ENCODE data around the gene FAS. TPM values are rescaled to one million over a fixed set of nuclear protein-coding genes. Genes with fewer than 3 reads are reported as not detected.
A peak's percentile ranks its signal among the peaks of the same experiment; 100 is the strongest.

Gene FAS
- total RNA-seq, result 5.1 TPM
- long read RNA-seq, partial matches to known transcripts, result 0 of 5 reads
- long read RNA-seq, other reads (novel, unspliced or antisense), result 1 of 5 reads

DNA sequence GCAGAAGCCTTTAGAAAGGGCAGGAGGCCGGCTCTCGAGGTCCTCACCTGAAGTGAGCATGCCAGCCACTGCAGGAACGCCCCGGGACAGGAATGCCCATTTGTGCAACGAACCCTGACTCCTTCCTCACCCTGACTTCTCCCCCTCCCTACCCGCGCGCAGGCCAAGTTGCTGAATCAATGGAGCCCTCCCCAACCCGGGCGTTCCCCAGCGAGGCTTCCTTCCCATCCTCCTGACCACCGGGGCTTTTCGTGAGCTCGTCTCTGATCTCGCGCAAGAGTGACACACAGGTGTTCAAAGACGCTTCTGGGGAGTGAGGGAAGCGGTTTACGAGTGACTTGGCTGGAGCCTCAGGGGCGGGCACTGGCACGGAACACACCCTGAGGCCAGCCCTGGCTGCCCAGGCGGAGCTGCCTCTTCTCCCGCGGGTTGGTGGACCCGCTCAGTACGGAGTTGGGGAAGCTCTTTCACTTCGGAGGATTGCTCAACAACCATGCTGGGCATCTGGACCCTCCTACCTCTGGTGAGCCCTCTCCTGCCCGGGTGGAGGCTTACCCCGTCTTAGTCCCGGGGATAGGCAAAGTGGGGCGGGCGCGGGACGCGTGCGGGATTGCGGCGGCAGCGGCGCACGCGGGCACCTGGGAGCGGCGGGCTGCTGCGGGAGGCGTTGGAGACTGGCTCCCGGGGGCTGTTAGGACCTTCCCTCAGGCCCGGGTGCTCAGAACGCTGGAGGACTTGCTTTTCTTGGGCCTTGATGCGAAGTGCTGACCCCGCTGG is at the start of gene FAS:
Gene FAS, plus strand, starts transcription at position 415 of the 777 bp plus-strand sequence. Its CDS starts 79 bp downstream, at position 494.
- DNase-seq (ENCODE audit: low spot score), result peak; percentile 94
- intact Hi-C loops (cut with DNase I), result no loop called here

DNA sequence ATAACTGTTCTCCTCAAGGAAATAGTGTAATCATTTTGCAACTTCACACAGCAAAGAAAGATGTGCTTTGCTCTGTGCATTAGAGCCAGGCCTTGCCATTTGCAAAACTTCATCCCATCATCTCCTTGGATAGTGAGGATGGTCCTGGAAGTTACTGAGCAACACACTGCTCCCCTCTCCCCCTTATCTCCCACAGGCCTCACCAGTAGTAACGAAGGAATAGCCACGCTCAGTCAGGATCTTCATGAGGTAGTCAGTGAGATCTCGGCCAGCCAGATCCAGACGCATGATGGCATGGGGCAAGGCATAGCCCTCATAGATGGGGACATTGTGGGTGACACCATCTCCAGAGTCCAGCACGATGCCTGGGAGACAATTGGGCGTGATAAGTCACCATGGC is 49.6 kb upstream of the FAS start:
- intact Hi-C loops (cut with DNase I), result no loop called here

DNA sequence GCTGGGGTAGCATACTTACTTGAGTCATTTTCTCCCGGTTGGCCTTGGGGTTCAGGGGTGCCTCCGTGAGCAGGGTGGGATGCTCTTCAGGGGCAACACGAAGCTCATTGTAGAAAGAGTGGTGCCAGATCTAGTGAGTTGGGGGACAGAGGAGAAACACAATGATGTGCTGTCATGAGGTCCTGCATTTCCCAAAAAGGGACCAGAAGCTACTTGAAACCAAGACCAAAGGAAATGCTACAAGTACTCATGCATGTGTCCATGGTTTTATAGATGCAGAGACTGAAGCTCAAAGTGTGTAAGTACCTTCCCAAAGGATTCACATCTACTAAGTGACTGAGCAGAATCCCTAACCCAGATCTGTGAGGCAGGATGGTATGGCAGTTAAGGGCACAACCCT is 46.8 kb upstream of the FAS start:
- intact Hi-C loops (cut with DNase I), result no loop called here
- no peak for DNase-seq (ENCODE audit: low spot score)

More for the DNA sequence above, 49.6 kb upstream of the FAS start:
- no peak for DNase-seq (ENCODE audit: low spot score)

GRCh38 chr10:88944813-88945212 is 45.8 kb upstream of the FAS start:
- intact Hi-C loops (cut with DNase I), result no loop called here
- DNase-seq (ENCODE audit: low spot score), result no peak

- no peak for DNase-seq (ENCODE audit: low spot score)
- intact Hi-C loops (cut with DNase I), result no loop called here
Observed at GRCh38 chr10:88946200-88946599, 44.4 kb upstream of the FAS start.

GRCh38 chr10:88946965-88947590 is 43.5 kb upstream of the FAS start:
- intact Hi-C loops (cut with DNase I), result no loop called here
- DNase-seq (ENCODE audit: low spot score), result no peak

GRCh38 chr10:88949051-88949450 is 41.5 kb upstream of the FAS start:
- no peak for DNase-seq (ENCODE audit: low spot score)

DNA sequence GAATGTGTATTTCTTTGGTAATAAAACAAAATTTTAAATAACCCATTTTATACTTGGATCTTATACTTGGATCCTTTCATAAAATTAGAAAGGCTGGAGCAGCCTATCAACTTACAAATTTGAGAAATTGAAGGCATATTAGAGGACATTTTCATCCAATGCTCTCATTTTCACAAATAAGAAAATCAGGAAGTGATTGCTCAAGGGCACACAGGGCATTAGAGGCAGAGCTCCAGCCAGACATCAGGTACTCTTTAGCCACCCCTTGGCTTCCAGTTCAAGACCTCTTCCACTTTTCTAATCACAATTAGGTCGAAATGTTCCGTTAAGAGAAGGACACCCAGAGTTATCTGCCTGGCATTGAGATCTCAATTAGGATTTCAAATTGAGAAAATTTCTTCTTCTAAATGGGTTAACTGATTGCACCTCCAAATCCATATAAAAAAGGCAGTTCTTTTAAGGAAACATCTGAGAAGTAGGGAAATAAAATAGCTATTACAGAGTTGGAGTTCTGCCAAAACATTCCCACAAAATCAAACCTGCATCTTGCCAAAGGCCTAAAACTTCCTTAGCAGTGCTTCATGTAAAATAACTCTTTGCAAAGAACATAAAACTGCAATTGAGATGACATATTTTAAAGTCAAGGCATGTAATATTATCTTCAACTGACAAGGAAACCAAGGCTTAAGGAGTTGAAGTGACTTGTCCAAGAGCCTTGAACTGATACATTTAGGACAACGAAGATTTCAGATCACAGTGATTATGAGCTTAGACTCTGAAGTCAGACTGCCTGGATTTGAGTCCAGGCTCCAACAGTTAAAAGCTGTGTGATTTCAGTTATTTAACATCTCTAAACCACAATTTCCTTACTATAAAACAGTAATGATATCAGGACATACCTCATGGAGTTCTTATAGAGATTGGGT is 40.4 kb upstream of the FAS start:
- intact Hi-C loops (cut with DNase I), result no loop called here
- DNase-seq (ENCODE audit: low spot score), result no peak

More at GRCh38 chr10:88949051-88949450, 41.5 kb upstream of the FAS start:
- intact Hi-C loops (cut with DNase I), result no loop called here

DNA sequence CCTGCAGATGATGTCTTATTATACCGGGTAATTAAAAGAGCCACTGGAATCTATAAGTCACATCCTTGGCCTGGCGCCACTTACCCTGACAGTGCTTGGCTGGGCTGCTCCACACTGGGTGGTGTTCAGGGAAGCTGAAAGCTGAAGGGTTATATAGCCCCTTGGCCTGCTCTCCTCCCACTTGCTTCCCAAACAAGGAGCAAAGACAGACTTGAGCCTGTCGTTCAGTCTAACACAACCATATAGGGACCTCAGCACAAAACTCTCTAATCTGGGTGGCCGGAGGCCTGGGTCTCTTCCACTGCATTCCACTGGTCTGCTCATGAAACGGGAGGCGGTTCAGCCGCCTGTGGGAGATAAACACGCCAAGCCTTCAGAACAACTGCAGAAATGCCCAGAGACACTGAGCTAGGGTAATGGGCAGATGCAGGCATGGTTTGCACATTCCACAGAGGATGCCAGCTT is 37.9 kb upstream of the FAS start, which contains the start of gene ACTA2:
Gene ACTA2, minus strand, starts transcription at position 127 of the 465 bp plus-strand sequence. CDS start 3,843 bp downstream, outside the sequence.
- DNase-seq (ENCODE audit: low spot score), result peak; percentile 74
- intact Hi-C loops (cut with DNase I), result no loop called here

- intact Hi-C loops (cut with DNase I), result no loop called here
- DNase-seq (ENCODE audit: low spot score), result no peak
Observed at GRCh38 chr10:88953662-88954061, 36.9 kb upstream of the FAS start.

- intact Hi-C loops (cut with DNase I), result no loop called here
- DNase-seq (ENCODE audit: low spot score), result no peak
Observed at GRCh38 chr10:88954458-88955083, 36.0 kb upstream of the FAS start.

GRCh38 chr10:88957381-88957780 is 33.2 kb upstream of the FAS start:
- DNase-seq (ENCODE audit: low spot score), result no peak
- intact Hi-C loops (cut with DNase I), result no loop called here

DNA sequence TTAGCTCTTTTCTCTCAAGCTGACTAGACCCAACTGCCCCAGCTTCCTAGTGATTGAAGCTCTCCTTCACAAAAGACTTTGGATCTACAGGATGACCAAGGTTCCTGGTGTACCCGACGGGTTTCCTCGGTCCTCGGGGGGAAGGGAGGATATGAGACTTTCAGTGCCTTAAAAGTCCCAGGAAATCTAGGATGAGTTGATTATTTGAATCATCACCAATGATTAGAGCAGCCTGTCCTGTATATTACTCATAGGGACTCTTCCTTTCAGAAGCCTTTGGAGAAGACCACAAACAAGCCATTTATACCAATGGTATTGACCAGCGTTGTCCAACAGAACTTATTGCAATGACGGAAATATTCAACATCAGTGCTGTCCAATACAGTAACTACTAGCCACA is 31.9 kb upstream of the FAS start:
- no peak for DNase-seq (ENCODE audit: low spot score)
- intact Hi-C loops (cut with DNase I), result no loop called here

GRCh38 chr10:88960802-88961201 is 29.8 kb upstream of the FAS start:
- intact Hi-C loops (cut with DNase I), result no loop called here
- no peak for DNase-seq (ENCODE audit: low spot score)

DNA sequence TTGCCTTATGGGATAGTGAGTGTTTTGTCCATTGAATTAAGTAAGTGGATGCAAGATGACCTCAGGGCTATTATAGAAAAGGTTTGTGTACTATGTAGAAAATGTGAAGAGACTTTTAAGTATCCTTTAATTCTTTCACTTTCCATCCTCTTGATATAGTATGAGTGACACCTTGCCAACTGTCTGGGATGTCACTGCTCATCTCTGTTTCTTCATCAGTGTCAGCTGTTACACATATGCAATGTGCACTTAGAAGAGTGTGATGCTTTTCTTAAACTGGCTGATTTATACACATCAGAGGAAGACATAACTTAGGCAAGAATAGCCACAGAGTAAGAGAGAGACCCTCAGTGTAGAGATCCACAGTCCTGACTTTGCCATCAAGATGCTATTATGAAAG is 29.3 kb upstream of the FAS start:
- intact Hi-C loops (cut with DNase I), result no loop called here
- no peak for DNase-seq (ENCODE audit: low spot score)

- no peak for DNase-seq (ENCODE audit: low spot score)
- intact Hi-C loops (cut with DNase I), result no loop called here
Observed at GRCh38 chr10:88962336-88962735, 28.3 kb upstream of the FAS start.

- DNase-seq (ENCODE audit: low spot score), result no peak
- intact Hi-C loops (cut with DNase I), result no loop called here
Observed at GRCh38 chr10:88963318-88963717, 27.3 kb upstream of the FAS start.

GRCh38 chr10:88964360-88964759 is 26.2 kb upstream of the FAS start:
- DNase-seq (ENCODE audit: low spot score), result no peak
- intact Hi-C loops (cut with DNase I), result no loop called here

DNA sequence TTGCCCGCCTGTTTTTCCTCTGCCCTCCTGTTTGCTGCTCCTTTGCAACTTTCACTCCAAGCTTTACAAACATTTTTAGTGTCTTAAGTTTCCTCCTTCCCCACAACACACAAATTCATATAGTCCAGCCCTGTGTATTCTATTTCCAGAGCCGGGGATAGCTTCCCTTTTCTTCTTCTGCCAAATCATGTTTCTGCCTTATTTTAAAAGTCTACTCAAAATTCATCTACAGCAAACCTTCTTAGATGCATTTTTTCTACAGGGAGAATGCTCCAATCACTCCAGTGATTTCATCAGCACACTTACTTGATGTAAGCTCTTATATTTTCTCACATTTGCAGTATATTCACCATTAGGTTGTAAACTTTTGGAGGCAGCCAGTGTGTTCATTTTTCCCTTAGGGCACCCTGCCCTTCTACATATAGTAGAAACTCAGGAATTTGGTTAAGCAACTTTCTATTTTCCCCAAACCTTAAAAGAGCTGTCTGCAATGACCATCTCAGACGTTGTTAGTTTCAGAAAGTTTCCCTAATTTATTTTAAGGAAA is 25.7 kb upstream of the FAS start:
- intact Hi-C loops (cut with DNase I), result no loop called here
- no peak for DNase-seq (ENCODE audit: low spot score)
